IMR-90 (cell line): ENCODE results near the gene ZNF775. TPM values are rescaled to one million over a fixed set of nuclear protein-coding genes. Genes with fewer than 3 reads are reported as not detected.
A peak's percentile ranks its signal among the peaks of the same experiment; 100 is the strongest.

Source experiments
- ATAC-seq: fragments of 200-7000 bp; cut with Tn5 transposase; 2 replicates; pipeline ENCODE4 v1.9.1; 2020; ENCODE audit warnings: low read depth, mild to moderate bottlenecking, moderate library complexity
- BruUV-seq: library from RNA; stranded (reverse); fragments of 400-500 nt; replicated peaks from 2 replicates; lab custom pipeline; 2021; lab: Mats Ljungman, UMichigan
- CTCF ChIA-PET: fragments of 300-600 bp; formaldehyde crosslinking; extraction: SDS; loops from one replicate; lab custom pipeline; 2021; ENCODE audit warnings: antibody characterized with exemption; lab: Yijun Ruan, JAX
- POLR2A ChIA-PET: fragments of 300-600 bp; sonication (Branson Sonifier 250); formaldehyde crosslinking; loops from one replicate; lab custom pipeline; 2022; ENCODE audit warnings: antibody characterized with exemption; ENCODE audit not compliant: unreplicated experiment; lab: Charles Lee
- DNase-seq: peaks from one replicate; pipeline ENCODE4 v3.0.0; 2013
- H2AFZ ChIP-seq: replicated peaks from 2 replicates; pipeline ENCODE3; 2013; ENCODE audit warnings: low read length, mild to moderate bottlenecking; ENCODE audit not compliant: poor library complexity
- H2AK5ac ChIP-seq: 2 replicates; pipeline ENCODE4 v1.6.1; 2013; ENCODE audit warnings: low read depth, low read length, inconsistent platforms
- H2AK9ac ChIP-seq: replicated peaks from 2 replicates; pipeline ENCODE3; 2013; ENCODE audit warnings: mild to moderate bottlenecking, low read depth, low read length, moderate library complexity; ENCODE audit not compliant: poor library complexity
- H2BK120ac ChIP-seq: 2 replicates; pipeline ENCODE4 v1.6.1; 2013; ENCODE audit warnings: low read depth, low read length, inconsistent platforms
- H2BK15ac ChIP-seq: 3 replicates; pipeline ENCODE4 v1.6.1; 2013; ENCODE audit warnings: low read depth, low read length, inconsistent platforms
- H2BK20ac ChIP-seq: 2 replicates; pipeline ENCODE4 v1.6.1; 2013; ENCODE audit warnings: low read depth, mild to moderate bottlenecking, inconsistent platforms, low read length, moderate library complexity
- H2BK5ac ChIP-seq: 2 replicates; pipeline ENCODE4 v1.6.1; 2013; ENCODE audit warnings: mild to moderate bottlenecking, low read depth, low read length, inconsistent platforms; ENCODE audit not compliant: poor library complexity, severe bottlenecking
- H3K14ac ChIP-seq: replicated peaks from 2 replicates; pipeline ENCODE4 v1.6.1; 2013; ENCODE audit warnings: low read depth, low read length, inconsistent platforms
- H3K18ac ChIP-seq: 2 replicates; pipeline ENCODE4 v1.6.1; 2013; ENCODE audit warnings: low read depth, low read length, control low read depth
- H3K23ac ChIP-seq: 2 replicates; pipeline ENCODE4 v1.6.1; 2013; ENCODE audit warnings: low read depth, low read length, inconsistent platforms
- H3K27ac ChIP-seq: 2 replicates; pipeline ENCODE4 v1.5.1; 2013; ENCODE audit warnings: mild to moderate bottlenecking, control low read depth, low read length; ENCODE audit not compliant: insufficient read depth
- H3K27me3 ChIP-seq: 2 replicates; pipeline ENCODE4 v1.6.1; 2013; ENCODE audit warnings: low read length; ENCODE audit not compliant: control insufficient read depth, insufficient read depth
- H3K36me3 ChIP-seq: 2 replicates; pipeline ENCODE4 v1.6.1; 2013; ENCODE audit warnings: low read length, mixed read lengths; ENCODE audit not compliant: control insufficient read depth, insufficient read depth
- H3K4ac ChIP-seq: 2 replicates; pipeline ENCODE4 v1.6.1; 2013; ENCODE audit warnings: low read depth, low read length, inconsistent platforms
- H3K4me1 ChIP-seq: 2 replicates; pipeline ENCODE4 v1.6.1; 2013; ENCODE audit warnings: low read length, mixed read lengths; ENCODE audit not compliant: control insufficient read depth, insufficient read depth
- H3K4me2 ChIP-seq: 2 replicates; pipeline ENCODE4 v1.6.1; 2013; ENCODE audit warnings: low read depth, mild to moderate bottlenecking, control low read depth, low read length, moderate library complexity
- H3K4me3 ChIP-seq: 2 replicates; pipeline ENCODE4 v1.5.1; 2013; ENCODE audit warnings: low read depth, mild to moderate bottlenecking, control low read depth, low read length, moderate library complexity; ENCODE audit not compliant: insufficient read depth
- H3K56ac ChIP-seq: 2 replicates; pipeline ENCODE4 v1.6.1; 2013; ENCODE audit warnings: low read length, inconsistent platforms; ENCODE audit not compliant: insufficient read depth; ENCODE audit errors: extremely low read depth
- H3K79me1 ChIP-seq, 2 experiments: 2 replicates each; pipeline ENCODE4 v1.6.1; 2013; ENCODE audit warnings: low read length in 2 of 2, inconsistent platforms in 1 of 2, low read depth in 1 of 2
- H3K9ac ChIP-seq: 2 replicates; pipeline ENCODE4 v1.6.1; 2013; ENCODE audit warnings: low read depth, low read length, control low read depth
- H3K9me1 ChIP-seq: 2 replicates; pipeline ENCODE4 v1.6.1; 2013; ENCODE audit warnings: low read length, inconsistent platforms; ENCODE audit not compliant: insufficient read depth
- H3K9me3 ChIP-seq: 2 replicates; pipeline ENCODE4 v1.6.1; 2013; ENCODE audit warnings: low read length; ENCODE audit not compliant: control insufficient read depth, insufficient read depth
- H4K20me1 ChIP-seq: 2 replicates; pipeline ENCODE4 v1.6.1; 2013; ENCODE audit warnings: low read length, inconsistent platforms; ENCODE audit not compliant: insufficient read depth
- H4K5ac ChIP-seq: 2 replicates; pipeline ENCODE4 v1.6.1; 2013; ENCODE audit warnings: mild to moderate bottlenecking, low read depth, low read length, control low read depth
- H4K8ac ChIP-seq, 2 experiments: 2 replicates each; pipeline ENCODE4 v1.6.1; 2013; ENCODE audit warnings: low read depth in 2 of 2, low read length in 2 of 2, control low read depth in 1 of 2, inconsistent platforms in 1 of 2
- H4K91ac ChIP-seq: 2 replicates; pipeline ENCODE4 v1.6.1; 2013; ENCODE audit warnings: low read depth, low read length, inconsistent platforms; ENCODE audit not compliant: insufficient read depth
- NFE2L2 ChIP-seq: fragments of 150-350 bp; IDR thresholded peaks from 2 replicates; pipeline ENCODE4 v1.6.1; 2016; ENCODE audit warnings: low read depth, mild to moderate bottlenecking, low read length
- RFX5 ChIP-seq: IDR thresholded peaks from 2 replicates; pipeline ENCODE4 v1.8.0; 2012; ENCODE audit warnings: low read depth, mild to moderate bottlenecking, low read length, moderate library complexity
- WGBS, 2 experiments: methylation state at CpG; one replicate each; pipeline versions ENCODE4 v1.1.5 to v1.1.7; 2013; ENCODE audit warnings: missing lambda C conversion rate in 2 of 2; ENCODE audit not compliant: insufficient read length in 1 of 2; ENCODE audit errors: extremely low coverage in 2 of 2; 5-methylcytosine and 5-hydroxymethylcytosine counted together
- dilution Hi-C: fragments of 300-500 bp; cut with HindIII; formaldehyde crosslinking; loops from one replicate; pipeline ENCODE4 v1.14.3; 2018; ENCODE audit warnings: low sequenced_read_pairs; ENCODE audit not compliant: unreplicated experiment
- in situ Hi-C: fragments of 300-500 bp; cut with MboI; formaldehyde crosslinking; loops from 3 replicates; pipeline ENCODE4 v1.14.3; 2019; ENCODE audit warnings: low sequenced_read_pairs, inconsistent platforms, mixed read lengths
- intact Hi-C: fragments of 100-400 bp; cut with micrococcal nuclease; formaldehyde crosslinking; loops from 2 replicates; pipeline ENCODE4 v1.10.0; 2022
- polyA plus RNA-seq, 3 experiments: library from polyadenylated mRNA; depleted of rRNA; stranded (reverse); fragments of >200 nt; gene quantifications; 2 replicates each; pipeline ENCODE4 v1.2.3, GENCODE V29; 2012; ENCODE audit warnings: low replicate concordance in 1 of 3
- total RNA-seq: library from RNA; depleted of rRNA; stranded (reverse); fragments of >200 nt; gene quantifications from 2 replicates; pipeline ENCODE4 v1.2.3, GENCODE V29; 2012

The ZNF775 gene
- total and polyA plus RNA-seq, 2 of the 4 experiments (the other 2 are of a cell fraction): 1.4 to 2.6 TPM

DNA sequence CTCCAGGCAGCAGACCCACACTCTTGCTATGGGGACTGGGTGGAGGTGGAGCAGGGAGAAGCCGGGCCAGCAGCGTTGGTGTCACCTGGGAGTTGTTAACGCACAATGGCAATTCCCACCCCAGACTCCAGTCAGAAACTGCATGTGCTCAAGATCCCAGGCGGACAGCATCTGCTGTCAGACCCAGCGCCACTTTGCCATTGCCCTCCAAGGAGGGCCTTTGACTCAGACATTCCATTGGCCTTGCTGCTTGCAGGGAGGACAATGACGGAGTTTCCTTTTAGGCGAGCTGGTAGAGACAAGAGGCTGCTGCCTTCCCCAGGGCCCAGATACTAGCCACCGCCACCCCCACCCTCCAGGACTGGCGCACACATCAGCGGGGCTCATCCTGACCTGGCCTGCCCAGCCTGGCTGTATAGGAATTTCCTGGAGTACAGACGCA, 34.5 kb downstream of the ZNF775 start:
- H3K9ac ChIP-seq: no peak overlapping the region
- H4K8ac ChIP-seq: no peak overlapping the region
- H2BK20ac ChIP-seq: no peak overlapping the region
- H3K23ac ChIP-seq: no peak overlapping the region
- dilution Hi-C loops (no loop called here), in situ Hi-C loops (loop anchor here (25.0 kb wide), 2 partner anchors 551 to 574 kb away; partner anchors contain the start of genes ATP6V0E2, KCNH2 and NOS3), intact Hi-C loops (no loop called here)
- H2AK5ac ChIP-seq: no peak overlapping the region
- no peaks in the 10 kb centered on the region for H3K9me1 ChIP-seq
- TF ChIP-seq RFX5: no peak
- TF ChIP-seq NFE2L2: no peak
- H3K4me1 ChIP-seq: no peaks in the 10 kb centered on the region
- no peak overlapping the region for H3K14ac ChIP-seq
- no peak overlapping the region for H3K27ac ChIP-seq
- no peak overlapping the region for H3K4me3 ChIP-seq
- H3K27me3 ChIP-seq: no peaks in the 10 kb centered on the region
- ChIA-PET POLR2A (no interaction called here), CTCF (no interaction called here)
- H4K5ac ChIP-seq: no peak overlapping the region
- 88% methylated on average over 3 of the region's 11 CpGs; no CpG with 5 or more reads in 1 of the 2 experiments for WGBS, 2 experiments
- ATAC-seq (peak; percentile 32), DNase-seq (peak; percentile 8)
- H3K36me3 ChIP-seq: no peaks in the 10 kb centered on the region; the same call in 1 of the 2 replicates
- H2BK15ac ChIP-seq: no peak overlapping the region
- H3K9me3 ChIP-seq: no peaks in the 10 kb centered on the region
- no peaks in the 10 kb centered on the region; the same call in 1 of the 2 replicates for H4K20me1 ChIP-seq
- H3K4me2 ChIP-seq: no peak overlapping the region
- H3K56ac ChIP-seq: no peak overlapping the region
- H2AFZ ChIP-seq: no peak overlapping the region
- H2BK120ac ChIP-seq: no peak overlapping the region
- no TSS peak for BruUV-seq
- no peak overlapping the region for H3K18ac ChIP-seq
- H2AK9ac ChIP-seq: no peak overlapping the region
- H4K91ac ChIP-seq: no peak overlapping the region
- no peak overlapping the region for H3K4ac ChIP-seq
- no peaks in the 10 kb centered on the region for H3K79me1 ChIP-seq
- H2BK5ac ChIP-seq: no peak overlapping the region
